ENCODE measurements around the gene SLC22A25. TPM values are rescaled to one million over a fixed set of nuclear protein-coding genes. Genes with fewer than 3 reads are reported as not detected.
A peak's percentile ranks its signal among the peaks of the same experiment; 100 is the strongest.

The SLC22A25 gene
- total and polyA plus RNA-seq, 2 of the 13 experiments (the other 11 are each of a cell fraction or from before 2014, with no cell fraction given): 0.18 to 0.42 TPM

GRCh38 chr11:63280920-63281319 is 37.5 kb upstream of the SLC22A25 start:
- Histone ChIP-seq H3K9ac (ENCODE audit: insufficient read depth, low read depth, low read length) (no peak overlapping the region), H2AFZ (ENCODE audit: low read length) (no peak overlapping the region), H3K27me3 (ENCODE audit: control insufficient read depth in 1 of 2, insufficient read depth in 2 of 2, low read length in 2 of 2) (no peaks in the 10 kb centered on the region), H3K27ac (ENCODE audit: extremely low read length, insufficient read depth, low read length) (no peak overlapping the region), H3K4me3 (replicated peaks in 1 of 3; ENCODE audit: insufficient read depth in 1 of 3, low read depth in 2 of 3, low read length in 3 of 3) (no peak overlapping the region), H3K4me1 (ENCODE audit: insufficient read depth, low read length) (peaks cover 37% of the 10 kb centered on the region), H3K4me2 (ENCODE audit: low read depth, low read length) (no peak overlapping the region), H4K20me1 (ENCODE audit: insufficient read depth, low read length) (no peaks in the 10 kb centered on the region), H3K36me3 (replicated peaks in 1 of 2; ENCODE audit: control insufficient read depth in 1 of 2, insufficient read depth in 2 of 2, low read length in 2 of 2) (no peaks in the 10 kb centered on the region), H3K9me3 (ENCODE audit: low read length) (no peaks in the 10 kb centered on the region), H3K79me2 (ENCODE audit: insufficient read depth, low read length) (no peaks in the 10 kb centered on the region)
- ChIA-PET POLR2A (no interaction called here), CTCF (ENCODE audit: low intra/inter-chr PET ratio, low total read pairs) (no interaction called here)
- FAIRE-seq: no peak
- in situ Hi-C loops (cut with HindIII; ENCODE audit: extremely low pct_ligation_motif_present, low pct_unique_long_range_greater_than_20kb): no loop called here
- no TSS peak for BruUV-seq (replicated peaks)
- DNase-seq (ENCODE audit: low spot score): no peak
- intact Hi-C loops (cut with micrococcal nuclease; ENCODE audit: unreplicated experiment): no loop called here
- no peak; the same call in 2 of the 3 replicates for ATAC-seq
- TF ChIP-seq ZNF10 (CRISPR knock-in tag; IDR thresholded peaks at IDR 0.05; ENCODE audit: borderline replicate concordance, low read depth) (no peak), ZNF713 (CRISPR knock-in tag; IDR thresholded peaks at IDR 0.05) (no peak), JUNB (CRISPR knock-in tag; IDR thresholded peaks at IDR 0.05; ENCODE audit: borderline replicate concordance) (no peak), ZFP82 (CRISPR knock-in tag; IDR thresholded peaks at IDR 0.05; ENCODE audit: borderline replicate concordance) (no peak), SSRP1 (CRISPR knock-in tag; IDR thresholded peaks at IDR 0.05) (no peak), ELF3 (CRISPR knock-in tag; IDR thresholded peaks at IDR 0.05) (no peak), PAXIP1 (CRISPR knock-in tag; conservative IDR thresholded peaks at IDR 0.05) (peak; percentile 21; the same call in 1 of the 2 replicates)
- TF ChIP-seq, protein P1, sequence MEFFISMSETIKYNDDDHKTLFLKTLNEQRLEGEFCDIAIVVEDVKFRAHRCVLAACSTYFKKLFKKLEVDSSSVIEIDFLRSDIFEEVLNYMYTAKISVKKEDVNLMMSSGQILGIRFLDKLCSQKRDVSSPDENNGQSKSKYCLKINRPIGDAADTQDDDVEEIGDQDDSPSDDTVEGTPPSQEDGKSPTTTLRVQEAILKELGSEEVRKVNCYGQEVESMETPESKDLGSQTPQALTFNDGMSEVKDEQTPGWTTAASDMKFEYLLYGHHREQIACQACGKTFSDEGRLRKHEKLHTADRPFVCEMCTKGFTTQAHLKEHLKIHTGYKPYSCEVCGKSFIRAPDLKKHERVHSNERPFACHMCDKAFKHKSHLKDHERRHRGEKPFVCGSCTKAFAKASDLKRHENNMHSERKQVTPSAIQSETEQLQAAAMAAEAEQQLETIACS (CRISPR knock-in tag; IDR thresholded peaks at IDR 0.05): no peak

All from HepG2 (cell line).